H9 (cell line): ENCODE data around the gene C17orf75. TPM values are rescaled to one million over a fixed set of nuclear protein-coding genes. Genes with fewer than 3 reads are reported as not detected.

ENCODE experiments used
- DNase-seq: peaks from one replicate; pipeline ENCODE4 v3.0.0-alpha.2; 2017
- H2AFZ ChIP-seq: one replicate; pipeline ENCODE4 v1.6.1; 2013; ENCODE audit warnings: mild to moderate bottlenecking, low read length, control low read depth, moderate library complexity
- H2AK5ac ChIP-seq: 2 replicates; pipeline ENCODE4 v1.6.1; 2013; ENCODE audit warnings: low read length, control low read depth, mixed read lengths; ENCODE audit not compliant: insufficient read length
- H2BK120ac ChIP-seq: one replicate; pipeline ENCODE4 v1.6.1; 2013; ENCODE audit warnings: low read depth, mild to moderate bottlenecking, low read length, control low read depth, inconsistent platforms; ENCODE audit not compliant: poor library complexity, severe bottlenecking
- H2BK12ac ChIP-seq: 2 replicates; pipeline ENCODE4 v1.6.1; 2013; ENCODE audit warnings: low read length, control low read depth, mixed read lengths, low read depth; ENCODE audit not compliant: insufficient read length
- H2BK15ac ChIP-seq: 2 replicates; pipeline ENCODE4 v1.6.1; 2013; ENCODE audit warnings: low read depth, low read length, control low read depth
- H2BK20ac ChIP-seq: one replicate; pipeline ENCODE4 v1.6.1; 2013; ENCODE audit warnings: low read depth, mild to moderate bottlenecking, low read length, control low read depth, inconsistent platforms; ENCODE audit not compliant: poor library complexity, severe bottlenecking
- H2BK5ac ChIP-seq: 2 replicates; pipeline ENCODE4 v1.6.1; 2013; ENCODE audit warnings: low read length, control low read depth, mixed read lengths; ENCODE audit not compliant: insufficient read length
- H3K14ac ChIP-seq: 2 replicates; pipeline ENCODE4 v1.6.1; 2013; ENCODE audit warnings: low read length, control low read depth; ENCODE audit not compliant: insufficient read depth
- H3K18ac ChIP-seq: 2 replicates; pipeline ENCODE4 v1.6.1; 2013; ENCODE audit warnings: low read depth, mild to moderate bottlenecking, mixed read lengths, low read length, control low read depth; ENCODE audit not compliant: insufficient read length
- H3K23ac ChIP-seq: 2 replicates; pipeline ENCODE4 v1.6.1; 2013; ENCODE audit warnings: low read length, control low read depth, mixed read lengths, low read depth; ENCODE audit not compliant: insufficient read length
- H3K23me2 ChIP-seq: 2 replicates; pipeline ENCODE4 v1.6.1; 2013; ENCODE audit warnings: low read depth, mild to moderate bottlenecking, mixed read lengths, low read length, control low read depth; ENCODE audit not compliant: insufficient read length, poor library complexity, severe bottlenecking
- H3K27ac ChIP-seq: 2 replicates; pipeline ENCODE4 v1.5.1; 2013; ENCODE audit warnings: low read length, control low read depth, mixed read lengths, low read depth; ENCODE audit not compliant: insufficient read length
- H3K27me3 ChIP-seq: 2 replicates; pipeline ENCODE4 v1.6.1; 2013; ENCODE audit warnings: low read length, control low read depth, inconsistent platforms; ENCODE audit not compliant: insufficient read depth
- H3K4ac ChIP-seq: 2 replicates; pipeline ENCODE4 v1.6.1; 2013; ENCODE audit warnings: low read depth, mild to moderate bottlenecking, control low read depth, inconsistent platforms, low read length, moderate library complexity
- H3K4me1 ChIP-seq: 2 replicates; pipeline ENCODE4 v1.6.1; 2013; ENCODE audit warnings: low read length, control low read depth, inconsistent platforms; ENCODE audit not compliant: insufficient read depth
- H3K4me2 ChIP-seq: 2 replicates; pipeline ENCODE4 v1.6.1; 2013; ENCODE audit warnings: low read length, control low read depth, mixed read lengths; ENCODE audit not compliant: insufficient read length, insufficient read depth
- H3K56ac ChIP-seq: 2 replicates; pipeline ENCODE4 v1.6.1; 2013; ENCODE audit warnings: low read depth, mild to moderate bottlenecking, mixed read lengths, low read length, control low read depth; ENCODE audit not compliant: insufficient read length
- H3K79me1 ChIP-seq: 2 replicates; pipeline ENCODE4 v1.6.1; 2013; ENCODE audit warnings: low read depth, mild to moderate bottlenecking, moderate library complexity, low read length, control low read depth, inconsistent platforms; ENCODE audit not compliant: insufficient read depth, poor library complexity, severe bottlenecking
- H3K79me2 ChIP-seq: 2 replicates; pipeline ENCODE4 v1.6.1; 2013; ENCODE audit warnings: low read length, control low read depth, inconsistent platforms; ENCODE audit not compliant: insufficient read depth
- H3K9ac ChIP-seq: 2 replicates; pipeline ENCODE4 v1.6.1; 2013; ENCODE audit warnings: low read length, control low read depth, mixed read lengths; ENCODE audit not compliant: insufficient read length; ENCODE audit errors: extremely low read depth
- H3K9me3 ChIP-seq: one replicate; pipeline ENCODE4 v1.6.1; 2013; ENCODE audit warnings: low read depth, low read length, inconsistent platforms; ENCODE audit not compliant: control insufficient read depth
- H3T11ph ChIP-seq: one replicate; pipeline ENCODE4 v1.6.1; 2013; ENCODE audit warnings: mild to moderate bottlenecking, low read length, control low read depth, inconsistent platforms
- H4K20me1 ChIP-seq: one replicate; pipeline ENCODE4 v1.6.1; 2013; ENCODE audit not compliant: control insufficient read depth, insufficient read length, insufficient read depth
- H4K5ac ChIP-seq: 2 replicates; pipeline ENCODE4 v1.6.1; 2013; ENCODE audit warnings: low read depth, mild to moderate bottlenecking, mixed read lengths, low read length, control low read depth; ENCODE audit not compliant: insufficient read length
- H4K8ac ChIP-seq: replicated peaks from 2 replicates; pipeline ENCODE4 v1.6.1; 2013; ENCODE audit warnings: low read length, control low read depth, mixed read lengths, low read depth; ENCODE audit not compliant: insufficient read length
- H4K91ac ChIP-seq: 2 replicates; pipeline ENCODE4 v1.6.1; 2013; ENCODE audit warnings: low read depth, mild to moderate bottlenecking, moderate library complexity, mixed read lengths, low read length, control low read depth; ENCODE audit not compliant: insufficient read length
- H3K27ac Mint-ChIP-seq, 3 experiments: 2 replicates in 2 of 3; 3 replicates in 1 of 3; pipeline ENCODE4 v1.8.0; 2020 to 2021; ENCODE audit warnings: mixed read lengths in 3 of 3, mild to moderate bottlenecking in 1 of 3, moderate library complexity in 1 of 3
- H3K27me3 Mint-ChIP-seq: 2 replicates; pipeline ENCODE4 v1.8.0; 2021; ENCODE audit warnings: low read depth, mild to moderate bottlenecking, moderate library complexity, mixed read lengths
- H3K36me3 Mint-ChIP-seq, 3 experiments: 2 replicates in 2 of 3; 3 replicates in 1 of 3; pipeline ENCODE4 v1.8.0; 2020 to 2021; ENCODE audit warnings: low read depth in 3 of 3, mixed read lengths in 3 of 3; ENCODE audit not compliant: insufficient read depth in 1 of 3
- H3K4me1 Mint-ChIP-seq, 2 experiments: 2 replicates each; pipeline ENCODE4 v1.8.0; 2020; ENCODE audit warnings: mixed read lengths in 2 of 2
- H3K4me3 Mint-ChIP-seq, 2 experiments: 2 replicates in 1 of 2; 3 replicates in 1 of 2; pipeline ENCODE4 v1.8.0; 2020 to 2021; ENCODE audit warnings: mild to moderate bottlenecking in 2 of 2, mixed read lengths in 2 of 2, moderate library complexity in 1 of 2
- H3K9me3 Mint-ChIP-seq, 2 experiments: 2 replicates in 1 of 2; 3 replicates in 1 of 2; pipeline ENCODE4 v1.8.0; 2020; ENCODE audit warnings: mild to moderate bottlenecking in 2 of 2, mixed read lengths in 2 of 2, moderate library complexity in 1 of 2
- WGBS: extraction: QIAGEN DNeasy Blood & Tissue Kit; methylation state at CpG from one replicate; pipeline ENCODE4 v1.1.7; 2013; ENCODE audit warnings: missing lambda C conversion rate, low lambda C conversion rate, mixed read lengths; ENCODE audit not compliant: insufficient read length; ENCODE audit errors: extremely low coverage; 5-methylcytosine and 5-hydroxymethylcytosine counted together
- total RNA-seq: library from RNA; stranded (reverse); gene quantifications from 2 replicates; pipeline ENCODE4 v1.2.1, GENCODE V29; 2021
- TF ChIP-seq, protein P1 (sequence below): fragments of 200-600 bp; sonication (generic); conservative IDR thresholded peaks from 3 replicates; pipeline ENCODE4 v1.8.0; 2021; ENCODE audit warnings: antibody characterized with exemption, mild to moderate bottlenecking

C17orf75 gene
- total RNA-seq, 1 experiment from 2014 or later, result 40.4 TPM

DNA sequence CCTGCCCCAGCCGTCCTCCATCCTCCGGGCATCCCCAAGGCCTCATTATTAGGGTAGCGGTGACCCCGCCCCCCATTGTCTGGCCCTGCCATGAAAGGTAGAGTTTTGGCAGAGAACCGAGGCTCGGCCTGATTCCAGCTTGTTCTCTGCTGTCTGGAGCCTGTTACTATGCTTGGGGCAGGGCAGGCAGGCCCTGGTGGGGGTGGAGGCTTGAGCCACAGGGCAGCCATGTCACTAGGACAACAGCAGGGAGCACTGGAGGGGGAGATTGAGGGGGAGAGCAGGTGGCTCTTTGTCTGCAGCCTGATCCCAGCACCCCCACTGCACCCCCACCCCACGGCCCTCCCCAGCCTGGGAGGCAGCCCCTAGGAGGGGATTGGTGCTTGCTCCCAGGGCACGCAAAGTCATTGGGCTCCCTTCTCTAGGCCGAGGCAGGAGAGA, 60.9 kb downstream of the C17orf75 start:
- Histone ChIP-seq H2BK5ac (no peak overlapping the region), H3K79me1 (no peaks in the 10 kb centered on the region), H2BK12ac (no peak overlapping the region), H3K27me3 (no peaks in the 10 kb centered on the region), H3K9ac (no peak overlapping the region), H3K79me2 (no peaks in the 10 kb centered on the region), H3K23me2 (no peaks in the 10 kb centered on the region), H4K5ac (no peak overlapping the region), H2AFZ (no peak overlapping the region), H4K91ac (no peak overlapping the region), H3K14ac (no peak overlapping the region; the same call in 1 of the 2 replicates), H2BK15ac (no peak overlapping the region), H3K18ac (no peak overlapping the region), H2AK5ac (no peak overlapping the region), H4K8ac (no peak overlapping the region), H3K27ac (no peak overlapping the region), H3K23ac (no peak overlapping the region), H3K4me2 (no peak overlapping the region), H2BK20ac (no peak overlapping the region), H4K20me1 (no peaks in the 10 kb centered on the region), H2BK120ac (no peak overlapping the region), H3K4ac (no peak overlapping the region), H3K9me3 (no peaks in the 10 kb centered on the region), H3K56ac (no peak overlapping the region), H3T11ph (no peak overlapping the region), H3K4me1 (peaks cover 5% of the 10 kb centered on the region; the same call in 1 of the 2 replicates)
- TF ChIP-seq, protein P1, sequence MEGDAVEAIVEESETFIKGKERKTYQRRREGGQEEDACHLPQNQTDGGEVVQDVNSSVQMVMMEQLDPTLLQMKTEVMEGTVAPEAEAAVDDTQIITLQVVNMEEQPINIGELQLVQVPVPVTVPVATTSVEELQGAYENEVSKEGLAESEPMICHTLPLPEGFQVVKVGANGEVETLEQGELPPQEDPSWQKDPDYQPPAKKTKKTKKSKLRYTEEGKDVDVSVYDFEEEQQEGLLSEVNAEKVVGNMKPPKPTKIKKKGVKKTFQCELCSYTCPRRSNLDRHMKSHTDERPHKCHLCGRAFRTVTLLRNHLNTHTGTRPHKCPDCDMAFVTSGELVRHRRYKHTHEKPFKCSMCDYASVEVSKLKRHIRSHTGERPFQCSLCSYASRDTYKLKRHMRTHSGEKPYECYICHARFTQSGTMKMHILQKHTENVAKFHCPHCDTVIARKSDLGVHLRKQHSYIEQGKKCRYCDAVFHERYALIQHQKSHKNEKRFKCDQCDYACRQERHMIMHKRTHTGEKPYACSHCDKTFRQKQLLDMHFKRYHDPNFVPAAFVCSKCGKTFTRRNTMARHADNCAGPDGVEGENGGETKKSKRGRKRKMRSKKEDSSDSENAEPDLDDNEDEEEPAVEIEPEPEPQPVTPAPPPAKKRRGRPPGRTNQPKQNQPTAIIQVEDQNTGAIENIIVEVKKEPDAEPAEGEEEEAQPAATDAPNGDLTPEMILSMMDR, result no peak
- no CpG with 5 or more reads among the region's 9 CpGs for WGBS
- Mint-ChIP-seq H3K4me1 (peaks cover 53 to 75% of the 10 kb centered on the region in 2 experiments), H3K36me3 (peaks cover 2 to 13% (median 7%) of the 10 kb centered on the region in 3 experiments; a peak in 6 of 7 replicates), H3K27me3 (peaks cover 24% of the 10 kb centered on the region), H3K4me3 (peak overlapping the region in 1 of 2 experiments; percentile 57; a peak in 2 of 5 replicates), H3K9me3 (no peaks in the 10 kb centered on the region; a peak in 1 of 5 replicates), H3K27ac (peak overlapping the region; percentile 66 to 97 (median 90); a peak in 4 of 7 replicates)
- no peak for DNase-seq
